Neutrophil (primary cell): Measurements from ENCODE around the gene SUSD1.

Experiments used
- H3K27ac ChIP-seq: fragments of 200-600 bp; sonication (generic); 2 replicates; pipeline ENCODE4 v1.5.1; 2016; ENCODE audit warnings: mild to moderate bottlenecking, moderate library complexity
- H3K27me3 ChIP-seq: fragments of 200-600 bp; sonication (generic); 2 replicates; pipeline ENCODE4 v1.6.0; 2016; ENCODE audit warnings: mild to moderate bottlenecking
- H3K36me3 ChIP-seq: fragments of 200-600 bp; sonication (generic); 2 replicates; pipeline ENCODE4 v1.5.1; 2017
- H3K4me1 ChIP-seq, 2 experiments: fragments of 200-600 bp in 1 of 2; sonication (generic) in 1 of 2; 1 replicate in 1 of 2; 2 replicates in 1 of 2; pipeline versions ENCODE4 v1.5.1 to v1.6.1; 2013 to 2016; ENCODE audit warnings: low read depth in 1 of 2, low read length in 1 of 2, mild to moderate bottlenecking in 1 of 2, moderate library complexity in 1 of 2; ENCODE audit not compliant: control insufficient read depth in 1 of 2, insufficient read depth in 1 of 2
- H3K4me3 ChIP-seq, 2 experiments: fragments of 200-600 bp in 1 of 2; sonication (generic) in 1 of 2; 1 replicate in 1 of 2; 2 replicates in 1 of 2; pipeline ENCODE4 v1.5.1; 2013 to 2016; ENCODE audit warnings: low read depth in 1 of 2, low read length in 1 of 2, mild to moderate bottlenecking in 1 of 2, moderate library complexity in 1 of 2
- H3K9me3 ChIP-seq: fragments of 200-600 bp; sonication (generic); 2 replicates; pipeline ENCODE4 v1.5.1; 2016
- CTCF ChIP-seq: fragments of 200-600 bp; sonication (generic); IDR thresholded peaks from 2 replicates; pipeline ENCODE4 v1.5.1; 2016; ENCODE audit warnings: antibody characterized with exemption

Gene SUSD1

GRCh38 chr9:112069318-112070169, 105.6 kb downstream of the SUSD1 start:
- Histone ChIP-seq H3K4me3 (peak overlapping the region in 1 of 2 experiments; percentile 11), H3K36me3 (no peaks in the 10 kb centered on the region), H3K4me1 (peaks cover 19 to 45% of the 10 kb centered on the region in 2 experiments), H3K9me3 (no peaks in the 10 kb centered on the region), H3K27me3 (no peaks in the 10 kb centered on the region), H3K27ac (peak overlapping the region; percentile 94)
- TF ChIP-seq CTCF, result peak; percentile 38

- peaks cover 26 to 46% of the 10 kb centered on the region in 2 experiments for H3K4me1 ChIP-seq
- H3K4me3 ChIP-seq, result no peak overlapping the region
- H3K36me3 ChIP-seq, result no peaks in the 10 kb centered on the region
- TF ChIP-seq CTCF, result no peak
- H3K9me3 ChIP-seq, result no peaks in the 10 kb centered on the region
- H3K27ac ChIP-seq, result no peak overlapping the region
- no peaks in the 10 kb centered on the region for H3K27me3 ChIP-seq
Observed at GRCh38 chr9:112065806-112066606, 109.1 kb downstream of the SUSD1 start.

DNA sequence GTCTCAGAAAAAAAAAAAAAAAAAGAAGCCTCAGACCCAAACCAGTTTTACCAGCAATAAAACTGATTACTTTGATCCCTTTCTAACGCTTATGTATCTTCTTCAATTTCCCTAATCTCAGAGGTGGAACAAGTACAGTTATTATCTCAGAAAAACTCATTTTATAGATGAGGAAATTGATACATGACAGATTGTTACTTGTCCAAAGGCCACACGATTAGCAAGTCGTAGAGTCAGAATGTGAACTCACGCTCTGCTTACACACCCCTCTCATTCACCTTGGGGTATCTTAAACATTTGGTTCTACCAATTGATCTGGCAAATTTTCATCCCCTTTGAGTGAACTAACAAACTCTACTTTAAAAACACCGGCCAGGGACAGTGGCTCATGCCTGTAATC, 110.2 kb downstream of the SUSD1 start:
- H3K9me3 ChIP-seq, result no peaks in the 10 kb centered on the region
- no peak overlapping the region for H3K27ac ChIP-seq
- no peaks in the 10 kb centered on the region for H3K36me3 ChIP-seq
- H3K4me3 ChIP-seq, result no peak overlapping the region
- TF ChIP-seq CTCF, result no peak
- H3K27me3 ChIP-seq, result no peaks in the 10 kb centered on the region
- H3K4me1 ChIP-seq, result peaks cover 20 to 40% of the 10 kb centered on the region in 2 experiments

DNA sequence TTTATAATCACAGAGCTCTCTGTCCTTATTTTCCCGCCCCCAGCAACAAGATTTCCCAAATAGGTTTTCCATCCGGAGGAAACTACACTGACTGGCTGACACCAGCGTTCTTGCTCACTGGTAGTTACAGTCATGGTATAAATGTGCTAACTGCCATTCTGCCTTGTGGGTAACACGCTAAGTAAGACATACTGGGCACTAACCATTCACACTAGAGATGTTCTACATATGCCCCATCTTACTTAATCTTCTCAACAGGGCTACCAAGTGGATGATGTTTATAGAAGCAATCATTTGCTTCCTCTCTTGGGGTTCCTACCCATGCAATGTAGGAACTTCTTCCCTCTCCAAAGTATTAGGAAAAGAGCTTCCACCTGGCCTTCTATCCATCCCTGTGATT, 111.5 kb downstream of the SUSD1 start:
- no peaks in the 10 kb centered on the region for H3K27me3 ChIP-seq
- no peak overlapping the region for H3K27ac ChIP-seq
- peaks cover 6% of the 10 kb centered on the region for H3K36me3 ChIP-seq
- peaks cover 8 to 27% of the 10 kb centered on the region in 2 experiments for H3K4me1 ChIP-seq
- TF ChIP-seq CTCF, result no peak
- H3K9me3 ChIP-seq, result no peaks in the 10 kb centered on the region
- H3K4me3 ChIP-seq, result no peak overlapping the region

DNA sequence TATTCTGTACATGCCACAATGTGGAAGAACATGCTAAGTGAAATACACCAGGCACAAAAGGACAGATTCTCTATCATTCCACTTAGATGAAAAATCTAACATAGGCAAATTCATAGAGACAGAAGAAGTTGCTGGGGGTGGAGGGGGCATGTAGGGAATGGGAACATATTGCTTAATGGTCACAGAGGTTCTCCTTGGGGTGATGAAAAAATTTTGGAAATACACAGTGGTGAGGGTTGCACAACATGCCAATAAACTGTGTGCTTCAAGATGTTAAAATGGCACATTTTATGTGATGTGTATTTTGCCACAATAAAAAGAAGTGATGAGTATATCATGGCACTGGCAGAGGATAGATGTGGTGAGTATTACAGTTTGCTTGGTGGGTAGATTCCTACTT, 111.9 kb downstream of the SUSD1 start:
- H3K27ac ChIP-seq, result no peak overlapping the region
- H3K27me3 ChIP-seq, result no peaks in the 10 kb centered on the region
- peaks cover 8 to 22% of the 10 kb centered on the region in 2 experiments for H3K4me1 ChIP-seq
- no peaks in the 10 kb centered on the region for H3K9me3 ChIP-seq
- no peak overlapping the region for H3K4me3 ChIP-seq
- H3K36me3 ChIP-seq, result peaks cover 8% of the 10 kb centered on the region
- no peak for TF ChIP-seq CTCF
